Astrocyte of the cerebellum (primary cell): ENCODE measurements around the gene LMCD1.

Source experiments
- DNase-seq: peaks from one replicate; pipeline ENCODE4 v3.0.0-alpha.2; 2011; ENCODE audit warnings: low read depth
- H3K4me3 ChIP-seq: 2 replicates; pipeline ENCODE4 v1.5.1; 2011; ENCODE audit warnings: mild to moderate bottlenecking, low read depth, low read length, moderate library complexity
- CTCF ChIP-seq: IDR thresholded peaks from 2 replicates; pipeline ENCODE4 v1.5.1; 2012; ENCODE audit warnings: low read length, low read depth, moderate library complexity, mild to moderate bottlenecking; ENCODE audit errors: missing control alignments
- in situ Hi-C: cut with HindIII; loops from 2 replicates; pipeline ENCODE4 v1.10.0; 2017; ENCODE audit warnings: low sequenced_read_pairs

The LMCD1 gene

GRCh38 chr3:8458238-8458661 lies 43.4 kb upstream of the LMCD1 start:
- no peak overlapping the region for H3K4me3 ChIP-seq
- DNase-seq: no peak
- in situ Hi-C loops: no loop called here
- TF ChIP-seq CTCF: no peak

GRCh38 chr3:8458711-8459110 lies 42.9 kb upstream of the LMCD1 start:
- H3K4me3 ChIP-seq: no peak overlapping the region
- no peak for TF ChIP-seq CTCF
- peak; percentile 85 for DNase-seq
- in situ Hi-C loops: no loop called here

- in situ Hi-C loops: no loop called here
- TF ChIP-seq CTCF: no peak
- no peak for DNase-seq
- H3K4me3 ChIP-seq: no peak overlapping the region
Measured at GRCh38 chr3:8460050-8460708, 41.4 kb upstream of the LMCD1 start.

- no peak for TF ChIP-seq CTCF
- peak; percentile 90 for DNase-seq
- in situ Hi-C loops: no loop called here
- no peak overlapping the region for H3K4me3 ChIP-seq
Measured at GRCh38 chr3:8460815-8461456, 40.7 kb upstream of the LMCD1 start.

GRCh38 chr3:8464668-8465067 lies 37.0 kb upstream of the LMCD1 start:
- H3K4me3 ChIP-seq: no peak overlapping the region
- no peak for DNase-seq
- no peak for TF ChIP-seq CTCF
- in situ Hi-C loops: no loop called here

- no peak overlapping the region for H3K4me3 ChIP-seq
- in situ Hi-C loops: no loop called here
- no peak for TF ChIP-seq CTCF
- DNase-seq: no peak
Measured at GRCh38 chr3:8466526-8466925, 35.1 kb upstream of the LMCD1 start.
